Glutamatergic neuron (in vitro differentiated cells): ENCODE data around the gene STAC. TPM values are rescaled to one million over a fixed set of nuclear protein-coding genes. Genes with fewer than 3 reads are reported as not detected.

ENCODE experiments used
- DNase-seq: peaks from one replicate; pipeline ENCODE4 v3.0.0; 2022
- H3K27ac Mint-ChIP-seq: one replicate; pipeline ENCODE4 v1.8.0; 2020; ENCODE audit warnings: mild to moderate bottlenecking, mixed read lengths, inconsistent platforms; ENCODE audit not compliant: unreplicated experiment
- H3K27me3 Mint-ChIP-seq: one replicate; pipeline ENCODE4 v1.8.0; 2020; ENCODE audit warnings: mild to moderate bottlenecking, moderate library complexity, mixed read lengths, inconsistent platforms; ENCODE audit not compliant: unreplicated experiment
- H3K36me3 Mint-ChIP-seq: one replicate; pipeline ENCODE4 v1.8.0; 2020; ENCODE audit warnings: mild to moderate bottlenecking, mixed read lengths, inconsistent platforms; ENCODE audit not compliant: unreplicated experiment
- H3K4me1 Mint-ChIP-seq: one replicate; pipeline ENCODE4 v1.8.0; 2020; ENCODE audit warnings: mild to moderate bottlenecking, low read depth, mixed read lengths, inconsistent platforms; ENCODE audit not compliant: unreplicated experiment
- H3K4me3 Mint-ChIP-seq: one replicate; pipeline ENCODE4 v1.8.0; 2020; ENCODE audit warnings: mild to moderate bottlenecking, mixed read lengths, inconsistent platforms; ENCODE audit not compliant: unreplicated experiment
- H3K9me3 Mint-ChIP-seq: one replicate; pipeline ENCODE4 v1.8.0; 2020; ENCODE audit warnings: mild to moderate bottlenecking, moderate library complexity, mixed read lengths, inconsistent platforms; ENCODE audit not compliant: unreplicated experiment
- total RNA-seq: library from RNA; stranded (reverse); fragmentation: NEBNext Ultra II Directional; extraction: Animal tissue kit (Norgen Biotek cat#: 25700); gene quantifications from one replicate; pipeline ENCODE4 v1.2.1, GENCODE V29; 2021; ENCODE audit not compliant: unreplicated experiment
- TF ChIP-seq, protein P1 (sequence below): fragments of 200-600 bp; sonication (generic); IDR thresholded peaks from one replicate; pipeline ENCODE4 v1.5.0; 2021; ENCODE audit not compliant: partially characterized antibody, unreplicated experiment

STAC gene
- total RNA-seq, 1 donor from 2014 or later: 1.2 TPM

DNA sequence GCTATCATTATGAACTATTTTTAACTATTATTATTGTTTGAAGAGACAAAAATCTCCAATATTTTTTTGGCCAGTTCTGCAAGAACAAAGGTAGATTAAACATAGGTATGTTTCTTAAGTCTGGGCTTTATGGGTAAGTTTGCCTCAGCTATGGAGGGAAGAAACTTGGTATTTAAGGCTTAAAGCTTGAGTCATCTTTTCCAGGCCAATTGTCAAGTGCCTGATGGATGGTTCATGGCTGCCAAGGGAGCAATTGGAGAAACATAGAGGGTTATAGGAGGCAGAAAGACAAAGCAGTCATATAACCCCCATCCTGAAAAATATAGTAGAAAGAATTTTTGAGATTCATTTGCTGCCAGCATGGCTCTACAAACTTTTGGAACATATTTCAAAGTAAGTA lies 7.2 kb upstream of the STAC start:
- H3K27me3 Mint-ChIP-seq: peaks cover 2% of the 10 kb centered on the region
- TF ChIP-seq, protein P1, sequence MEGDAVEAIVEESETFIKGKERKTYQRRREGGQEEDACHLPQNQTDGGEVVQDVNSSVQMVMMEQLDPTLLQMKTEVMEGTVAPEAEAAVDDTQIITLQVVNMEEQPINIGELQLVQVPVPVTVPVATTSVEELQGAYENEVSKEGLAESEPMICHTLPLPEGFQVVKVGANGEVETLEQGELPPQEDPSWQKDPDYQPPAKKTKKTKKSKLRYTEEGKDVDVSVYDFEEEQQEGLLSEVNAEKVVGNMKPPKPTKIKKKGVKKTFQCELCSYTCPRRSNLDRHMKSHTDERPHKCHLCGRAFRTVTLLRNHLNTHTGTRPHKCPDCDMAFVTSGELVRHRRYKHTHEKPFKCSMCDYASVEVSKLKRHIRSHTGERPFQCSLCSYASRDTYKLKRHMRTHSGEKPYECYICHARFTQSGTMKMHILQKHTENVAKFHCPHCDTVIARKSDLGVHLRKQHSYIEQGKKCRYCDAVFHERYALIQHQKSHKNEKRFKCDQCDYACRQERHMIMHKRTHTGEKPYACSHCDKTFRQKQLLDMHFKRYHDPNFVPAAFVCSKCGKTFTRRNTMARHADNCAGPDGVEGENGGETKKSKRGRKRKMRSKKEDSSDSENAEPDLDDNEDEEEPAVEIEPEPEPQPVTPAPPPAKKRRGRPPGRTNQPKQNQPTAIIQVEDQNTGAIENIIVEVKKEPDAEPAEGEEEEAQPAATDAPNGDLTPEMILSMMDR: no peak
- DNase-seq: no peak
- H3K27ac Mint-ChIP-seq: no peak overlapping the region
- H3K9me3 Mint-ChIP-seq: peaks cover 3% of the 10 kb centered on the region
- H3K4me3 Mint-ChIP-seq: no peak overlapping the region
- H3K36me3 Mint-ChIP-seq: no peaks in the 10 kb centered on the region
- peaks cover 2% of the 10 kb centered on the region for H3K4me1 Mint-ChIP-seq

DNA sequence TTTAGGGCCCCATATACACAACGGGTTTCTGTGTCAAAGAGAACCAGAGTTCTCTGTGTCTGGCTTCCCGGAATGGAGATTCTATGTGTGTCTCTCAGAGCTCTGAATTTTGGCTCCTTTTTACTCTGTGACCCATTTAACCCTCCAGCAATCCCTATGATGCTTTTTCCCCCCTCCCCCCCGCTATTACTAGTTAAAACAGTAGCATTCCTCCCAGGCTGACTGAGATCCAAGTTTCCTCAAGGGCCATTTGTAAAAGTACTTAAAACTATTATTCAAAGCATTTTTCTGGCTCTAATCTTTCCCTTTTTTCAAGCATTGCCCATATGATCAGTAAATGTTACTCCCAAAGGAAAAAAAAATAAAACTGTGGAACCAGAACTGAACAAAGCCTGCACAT lies 6.6 kb upstream of the STAC start:
- peaks cover 2% of the 10 kb centered on the region for H3K27me3 Mint-ChIP-seq
- H3K27ac Mint-ChIP-seq: no peak overlapping the region
- H3K36me3 Mint-ChIP-seq: no peaks in the 10 kb centered on the region
- H3K4me1 Mint-ChIP-seq: peaks cover 1% of the 10 kb centered on the region
- H3K9me3 Mint-ChIP-seq: peaks cover 3% of the 10 kb centered on the region
- TF ChIP-seq, protein P1: no peak
- DNase-seq: no peak
- H3K4me3 Mint-ChIP-seq: no peak overlapping the region

DNA sequence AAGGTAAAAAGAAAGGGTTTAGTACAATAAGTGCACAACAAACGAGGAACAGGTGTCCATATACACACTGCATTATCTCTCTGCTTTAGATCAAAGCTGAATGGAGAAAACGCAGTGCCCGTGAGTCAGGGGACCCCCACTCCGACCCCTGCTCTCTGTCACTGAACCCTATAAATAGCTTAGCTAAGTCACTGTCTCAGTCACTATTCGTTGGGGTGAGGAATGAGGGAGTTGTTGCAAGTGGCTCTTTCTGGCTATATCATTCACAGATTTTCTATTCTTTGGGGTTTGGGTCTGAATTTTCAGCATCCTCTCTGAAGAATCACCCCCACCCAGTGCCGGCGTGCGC lies 458 bp upstream of the STAC start:
- no peak overlapping the region for H3K27ac Mint-ChIP-seq
- DNase-seq: no peak
- TF ChIP-seq, protein P1: no peak
- H3K9me3 Mint-ChIP-seq: peaks cover 3% of the 10 kb centered on the region
- H3K36me3 Mint-ChIP-seq: no peaks in the 10 kb centered on the region
- peak overlapping the region; percentile 40 for H3K4me3 Mint-ChIP-seq
- peaks cover 2% of the 10 kb centered on the region for H3K27me3 Mint-ChIP-seq
- H3K4me1 Mint-ChIP-seq: peaks cover 9% of the 10 kb centered on the region

DNA sequence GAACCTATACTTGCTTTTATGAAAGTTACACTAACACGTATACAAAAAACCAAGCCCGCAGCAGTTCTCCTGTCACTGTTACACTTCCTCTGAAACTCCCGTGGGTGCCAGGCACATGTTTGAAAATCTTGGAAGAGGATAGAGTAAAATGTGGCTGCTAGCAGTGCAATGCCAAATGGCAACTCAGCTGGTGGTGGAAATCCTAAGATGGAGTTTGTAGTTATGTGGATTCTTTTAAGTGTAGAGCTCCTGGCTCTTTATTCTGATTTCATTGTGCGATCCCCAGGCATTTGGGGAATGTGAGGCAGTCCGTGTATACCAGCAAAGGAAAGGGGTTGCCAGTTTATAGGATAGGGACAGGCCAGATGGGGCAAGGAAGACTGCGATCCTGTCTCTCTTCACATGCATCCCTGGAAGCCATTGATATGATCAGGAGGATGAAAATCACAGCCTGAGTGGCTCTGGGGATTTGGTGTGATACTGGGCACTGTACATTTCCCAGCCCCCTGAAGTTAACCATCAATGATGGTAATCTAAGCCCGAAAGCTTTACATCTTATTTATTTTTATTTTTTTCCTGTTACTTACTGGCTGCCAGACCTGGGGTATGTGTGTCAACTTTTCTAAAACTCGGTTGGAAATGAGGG lies 1.1 kb downstream of the STAC start:
- peak overlapping the region; percentile 90 for H3K4me3 Mint-ChIP-seq
- peaks cover 2% of the 10 kb centered on the region for H3K27me3 Mint-ChIP-seq
- peaks cover 2% of the 10 kb centered on the region for H3K9me3 Mint-ChIP-seq
- no peaks in the 10 kb centered on the region for H3K36me3 Mint-ChIP-seq
- H3K4me1 Mint-ChIP-seq: peaks cover 9% of the 10 kb centered on the region
- TF ChIP-seq, protein P1: no peak
- H3K27ac Mint-ChIP-seq: no peak overlapping the region
- DNase-seq: no peak

DNA sequence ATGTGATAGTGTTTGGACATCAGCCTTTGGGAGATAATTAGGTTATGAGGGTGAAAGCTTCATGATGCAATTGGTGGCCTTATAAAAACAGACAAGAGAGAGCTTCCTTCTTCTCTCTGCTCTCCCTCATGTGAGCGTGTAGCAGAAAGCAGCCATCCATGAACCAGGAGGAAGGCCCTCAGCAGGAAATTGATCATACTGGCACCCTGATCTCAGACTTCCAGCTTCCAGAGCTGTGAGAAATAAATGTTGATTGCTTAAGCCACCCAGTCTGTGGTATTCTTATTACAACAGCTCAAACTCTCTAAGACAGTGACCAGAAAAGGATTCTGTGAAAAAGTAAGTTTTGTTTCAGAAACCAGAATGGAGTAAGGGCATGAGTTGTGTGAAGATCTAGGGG lies 13.3 kb downstream of the STAC start:
- Mint-ChIP-seq H3K9me3 (peaks cover 7% of the 10 kb centered on the region), H3K4me1 (peaks cover 10% of the 10 kb centered on the region), H3K36me3 (no peaks in the 10 kb centered on the region), H3K4me3 (no peak overlapping the region), H3K27ac (no peak overlapping the region), H3K27me3 (peaks cover 2% of the 10 kb centered on the region)
- no peak for DNase-seq
- TF ChIP-seq, protein P1: no peak
